ENCODE measurements around the gene LRP2.

- TF ChIP-seq CTCF (IDR thresholded peaks at IDR 0.05; ENCODE audit: insufficient read depth, low read depth, low read length) (no peak), EZH2 (IDR thresholded peaks at IDR 0.05; ENCODE audit: insufficient read depth, low read length) (no peak)
These were observed 281.9 kb downstream of the LRP2 start for GRCh38 chr2:169080250-169081069.

All from astrocyte (in vitro differentiated cells and primary cell).